Measurements from ENCODE around the gene CHAC2. TPM values are rescaled to one million over a fixed set of nuclear protein-coding genes. Genes with fewer than 3 reads are reported as not detected.

CHAC2 gene
- total and polyA plus RNA-seq, 9 of the 15 experiments (the other 6 are each of a cell fraction or from before 2014, with no cell fraction given), result 9.8 to 35.6 (median 18.2) TPM

DNA sequence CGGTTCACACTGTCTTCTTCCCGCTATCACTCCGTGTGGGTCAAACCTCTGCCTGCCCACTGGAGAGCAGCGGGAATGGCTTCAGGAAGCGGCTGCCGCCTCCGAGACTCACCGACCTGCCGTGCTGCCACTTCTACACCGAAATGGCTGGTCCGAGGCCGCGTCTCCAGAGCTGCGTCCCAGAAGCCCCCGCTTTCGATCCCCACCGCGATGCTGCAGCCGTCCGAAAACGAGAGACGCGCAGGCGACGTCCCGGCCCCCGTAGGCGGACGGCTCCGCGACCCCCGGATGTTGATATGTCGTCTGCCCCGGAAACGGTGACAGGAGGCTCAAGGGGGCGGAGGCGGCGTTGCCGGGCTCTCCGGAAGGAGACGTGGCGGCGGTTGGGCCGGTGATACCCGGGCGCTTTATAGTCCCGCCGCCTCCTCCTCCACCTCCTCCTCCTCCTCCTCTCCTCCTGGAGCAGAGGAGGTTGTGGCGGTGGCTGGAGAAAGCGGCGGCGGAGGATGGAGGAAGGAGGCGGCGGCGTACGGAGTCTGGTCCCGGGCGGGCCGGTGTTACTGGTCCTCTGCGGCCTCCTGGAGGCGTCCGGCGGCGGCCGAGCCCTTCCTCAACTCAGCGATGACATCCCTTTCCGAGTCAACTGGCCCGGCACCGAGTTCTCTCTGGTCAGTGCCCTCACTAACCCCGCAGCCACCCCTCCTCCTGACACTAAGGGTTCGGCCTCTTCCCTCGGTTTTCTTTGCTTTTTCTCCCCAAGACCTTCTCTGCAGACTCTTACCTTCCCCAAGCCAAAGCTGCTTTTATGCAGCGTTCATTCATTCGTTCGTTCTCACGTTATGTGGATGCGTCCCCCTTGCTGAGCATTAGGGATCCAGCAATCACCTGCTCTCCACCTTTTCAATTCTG lies 19.4 kb downstream of the CHAC2 start, which contains the start of the genes ASB3 and ERLEC1 (continued):
- TF ChIP-seq ZNF184 (CRISPR knock-in tag; IDR thresholded peaks at IDR 0.05) (no peak), MCM5 (IDR thresholded peaks at IDR 0.05; ENCODE audit: low read depth) (no peak), XRCC4 (IDR thresholded peaks at IDR 0.05; ENCODE audit: extremely low read depth, insufficient read depth, insufficient read length) (no peak), PHF21A (IDR thresholded peaks at IDR 0.05; ENCODE audit: borderline replicate concordance, low read depth) (no peak), ZFP30 (CRISPR knock-in tag; IDR thresholded peaks at IDR 0.05; ENCODE audit: borderline replicate concordance) (no peak), GABPA (tag; conservative IDR thresholded peaks at IDR 0.05; ENCODE audit: low read depth) (peak; percentile 99), SNIP1 (IDR thresholded peaks at IDR 0.05; ENCODE audit: low read depth) (no peak), NEUROD1 (IDR thresholded peaks at IDR 0.05; ENCODE audit: borderline replicate concordance, low read depth, low read length, partially characterized antibody) (peak; percentile 35), NR2C2 (CRISPR knock-in tag; IDR thresholded peaks at IDR 0.05) (peak; percentile 97), NR2C2 (tag; IDR thresholded peaks at IDR 0.05) (peak; percentile 100), DPF2 (IDR thresholded peaks at IDR 0.05) (no peak), ZFP1 (CRISPR knock-in tag; IDR thresholded peaks at IDR 0.05) (no peak), PTTG1 (tag; IDR thresholded peaks at IDR 0.05; ENCODE audit: low read depth) (no peak), NR2C1 (IDR thresholded peaks at IDR 0.05) (peak; percentile 99), NR2C1 (tag; IDR thresholded peaks at IDR 0.05) (peak; percentile 99), MXI1 (IDR thresholded peaks at IDR 0.05; ENCODE audit: low read depth, low read length) (no peak), GATAD2B (IDR thresholded peaks at IDR 0.05; ENCODE audit: borderline replicate concordance) (no peak), NFYB (IDR thresholded peaks at IDR 0.05; ENCODE audit: extremely low read depth, insufficient read length) (no peak), ZNF77 (CRISPR knock-in tag; IDR thresholded peaks at IDR 0.05) (no peak)
- TF ChIP-seq, protein P1, sequence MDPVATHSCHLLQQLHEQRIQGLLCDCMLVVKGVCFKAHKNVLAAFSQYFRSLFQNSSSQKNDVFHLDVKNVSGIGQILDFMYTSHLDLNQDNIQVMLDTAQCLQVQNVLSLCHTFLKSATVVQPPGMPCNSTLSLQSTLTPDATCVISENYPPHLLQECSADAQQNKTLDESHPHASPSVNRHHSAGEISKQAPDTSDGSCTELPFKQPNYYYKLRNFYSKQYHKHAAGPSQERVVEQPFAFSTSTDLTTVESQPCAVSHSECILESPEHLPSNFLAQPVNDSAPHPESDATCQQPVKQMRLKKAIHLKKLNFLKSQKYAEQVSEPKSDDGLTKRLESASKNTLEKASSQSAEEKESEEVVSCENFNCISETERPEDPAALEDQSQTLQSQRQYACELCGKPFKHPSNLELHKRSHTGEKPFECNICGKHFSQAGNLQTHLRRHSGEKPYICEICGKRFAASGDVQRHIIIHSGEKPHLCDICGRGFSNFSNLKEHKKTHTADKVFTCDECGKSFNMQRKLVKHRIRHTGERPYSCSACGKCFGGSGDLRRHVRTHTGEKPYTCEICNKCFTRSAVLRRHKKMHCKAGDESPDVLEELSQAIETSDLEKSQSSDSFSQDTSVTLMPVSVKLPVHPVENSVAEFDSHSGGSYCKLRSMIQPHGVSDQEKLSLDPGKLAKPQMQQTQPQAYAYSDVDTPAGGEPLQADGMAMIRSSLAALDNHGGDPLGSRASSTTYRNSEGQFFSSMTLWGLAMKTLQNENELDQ (CRISPR knock-in tag; IDR thresholded peaks at IDR 0.05; ENCODE audit: borderline replicate concordance), result no peak
- TF ChIP-seq, protein P2, sequence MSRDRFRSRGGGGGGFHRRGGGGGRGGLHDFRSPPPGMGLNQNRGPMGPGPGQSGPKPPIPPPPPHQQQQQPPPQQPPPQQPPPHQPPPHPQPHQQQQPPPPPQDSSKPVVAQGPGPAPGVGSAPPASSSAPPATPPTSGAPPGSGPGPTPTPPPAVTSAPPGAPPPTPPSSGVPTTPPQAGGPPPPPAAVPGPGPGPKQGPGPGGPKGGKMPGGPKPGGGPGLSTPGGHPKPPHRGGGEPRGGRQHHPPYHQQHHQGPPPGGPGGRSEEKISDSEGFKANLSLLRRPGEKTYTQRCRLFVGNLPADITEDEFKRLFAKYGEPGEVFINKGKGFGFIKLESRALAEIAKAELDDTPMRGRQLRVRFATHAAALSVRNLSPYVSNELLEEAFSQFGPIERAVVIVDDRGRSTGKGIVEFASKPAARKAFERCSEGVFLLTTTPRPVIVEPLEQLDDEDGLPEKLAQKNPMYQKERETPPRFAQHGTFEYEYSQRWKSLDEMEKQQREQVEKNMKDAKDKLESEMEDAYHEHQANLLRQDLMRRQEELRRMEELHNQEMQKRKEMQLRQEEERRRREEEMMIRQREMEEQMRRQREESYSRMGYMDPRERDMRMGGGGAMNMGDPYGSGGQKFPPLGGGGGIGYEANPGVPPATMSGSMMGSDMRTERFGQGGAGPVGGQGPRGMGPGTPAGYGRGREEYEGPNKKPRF (IDR thresholded peaks at IDR 0.05; ENCODE audit: low read depth, low read length), result no peak
- TF ChIP-seq, protein P3, sequence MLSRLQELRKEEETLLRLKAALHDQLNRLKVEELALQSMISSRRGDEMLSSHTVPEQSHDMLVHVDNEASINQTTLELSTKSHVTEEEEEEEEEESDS (CRISPR knock-in tag; IDR thresholded peaks at IDR 0.05), result no peak
- TF ChIP-seq, protein P4, sequence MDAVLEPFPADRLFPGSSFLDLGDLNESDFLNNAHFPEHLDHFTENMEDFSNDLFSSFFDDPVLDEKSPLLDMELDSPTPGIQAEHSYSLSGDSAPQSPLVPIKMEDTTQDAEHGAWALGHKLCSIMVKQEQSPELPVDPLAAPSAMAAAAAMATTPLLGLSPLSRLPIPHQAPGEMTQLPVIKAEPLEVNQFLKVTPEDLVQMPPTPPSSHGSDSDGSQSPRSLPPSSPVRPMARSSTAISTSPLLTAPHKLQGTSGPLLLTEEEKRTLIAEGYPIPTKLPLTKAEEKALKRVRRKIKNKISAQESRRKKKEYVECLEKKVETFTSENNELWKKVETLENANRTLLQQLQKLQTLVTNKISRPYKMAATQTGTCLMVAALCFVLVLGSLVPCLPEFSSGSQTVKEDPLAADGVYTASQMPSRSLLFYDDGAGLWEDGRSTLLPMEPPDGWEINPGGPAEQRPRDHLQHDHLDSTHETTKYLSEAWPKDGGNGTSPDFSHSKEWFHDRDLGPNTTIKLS (IDR thresholded peaks at IDR 0.05; ENCODE audit: borderline replicate concordance, low read depth), result peak; percentile 99

Data from K562 (cell line).